IPS DF 19.7 (cell line): Measurements from ENCODE around the gene MMP17.

Experiments
- DNase-seq: peaks from one replicate; pipeline ENCODE4 v3.0.0-alpha.2; 2013; ENCODE audit warnings: low read depth, low spot score

Gene MMP17

GRCh38 chr12:131894313-131894860, 66.2 kb downstream of the MMP17 start, which contains the start of gene ULK1:
Gene ULK1, plus strand, starts transcription at chr12:131894622. Its CDS starts 380 bp downstream, at chr12:131895002.
- no peak for DNase-seq

GRCh38 chr12:131894981-131895639, 66.9 kb downstream of the MMP17 start:
- DNase-seq, result no peak

GRCh38 chr12:131895640-131896079, 67.5 kb downstream of the MMP17 start:
- no peak for DNase-seq

GRCh38 chr12:131896080-131896810, 68.1 kb downstream of the MMP17 start:
- DNase-seq, result peak; percentile 50

GRCh38 chr12:131896811-131897270, 68.6 kb downstream of the MMP17 start:
- DNase-seq, result no peak

GRCh38 chr12:131897276-131897675, 69.1 kb downstream of the MMP17 start:
- DNase-seq, result no peak

- no peak for DNase-seq
Observed at GRCh38 chr12:131897875-131898274, 69.7 kb downstream of the MMP17 start.

- no peak for DNase-seq
Observed at GRCh38 chr12:131900397-131900796, 72.2 kb downstream of the MMP17 start.
